HEK293 (cell line): ENCODE measurements around the gene NFAT5.
"Not testable (repeated sequence)": the region's sequence is repeated elsewhere in the genome, so short reads cannot be mapped to it uniquely, and the experiment has no call there.

Source experiments
- CTCF ChIP-seq: fragments of 450-650 bp; formaldehyde crosslinking; IDR thresholded peaks from 2 replicates; pipeline ENCODE4 v1.5.1; 2016; ENCODE audit warnings: missing biosample characterization, missing genetic modification characterization
- PBX3 ChIP-seq: sonication (generic); formaldehyde crosslinking; IDR thresholded peaks from 2 replicates; pipeline ENCODE4 v1.8.1; 2022; ENCODE audit warnings: mild to moderate bottlenecking, moderate library complexity, missing genetic modification reagents
- ZNF513 ChIP-seq: fragments of 450-650 bp; IDR thresholded peaks from 2 replicates; pipeline ENCODE4 v1.5.1; 2018; ENCODE audit warnings: missing biosample characterization, missing genetic modification characterization

- TF ChIP-seq ZNF513; CTCF; PBX3 (CRISPR knock-in tag): not testable (repeated sequence)
Observed at GRCh38 chr16:69643997-69644396, 78.2 kb downstream of the NFAT5 start.
